ENCODE results near the gene RAPGEF4. TPM values are rescaled to one million over a fixed set of nuclear protein-coding genes. Genes with fewer than 3 reads are reported as not detected.
A peak's percentile ranks its signal among the peaks of the same experiment; 100 is the strongest.

Gene RAPGEF4
- total and polyA plus RNA-seq, 2 of the 13 experiments (the other 11 are each of a cell fraction or from before 2014, with no cell fraction given) = 0.78 to 0.91 TPM

- no peak for TF ChIP-seq MYPOP (CRISPR knock-in tag; IDR thresholded peaks at IDR 0.05)
- TF ChIP-seq SRSF1 (optimal IDR thresholded peaks at IDR 0.05; ENCODE audit: low read depth, low read length) = no peak
- no peak for TF ChIP-seq YEATS4 (CRISPR knock-in tag; IDR thresholded peaks at IDR 0.05; ENCODE audit: borderline replicate concordance)
- TF ChIP-seq SP5 (CRISPR knock-in tag; IDR thresholded peaks at IDR 0.05; ENCODE audit: borderline replicate concordance, low read depth) = peak; percentile 29; the same call in 1 of the 2 replicates
- TF ChIP-seq MAFG (CRISPR knock-in tag; IDR thresholded peaks at IDR 0.05) = no peak
- TF ChIP-seq NKX3-1 (CRISPR knock-in tag; IDR thresholded peaks at IDR 0.05) = no peak
- TF ChIP-seq ZNF138 (CRISPR knock-in tag; IDR thresholded peaks at IDR 0.05; ENCODE audit: low read depth) = no peak
- TF ChIP-seq EHMT2 (IDR thresholded peaks at IDR 0.05; ENCODE audit: borderline replicate concordance, low read depth, low read length) = peak; percentile 80; the same call in 1 of the 2 replicates
- TF ChIP-seq KLF11 (CRISPR knock-in tag; IDR thresholded peaks at IDR 0.05) = no peak
- TF ChIP-seq ZNF468 (CRISPR knock-in tag; IDR thresholded peaks at IDR 0.05) = no peak
- TF ChIP-seq TRIM24 (CRISPR knock-in tag; IDR thresholded peaks at IDR 0.05) = no peak
- no peak for TF ChIP-seq ZNF251 (CRISPR knock-in tag; IDR thresholded peaks at IDR 0.05)
- no peak for TF ChIP-seq MED13 (CRISPR knock-in tag; IDR thresholded peaks at IDR 0.05)
- TF ChIP-seq ZFP90 (CRISPR knock-in tag; IDR thresholded peaks at IDR 0.05; ENCODE audit: borderline replicate concordance) = no peak
- no peak for TF ChIP-seq MAZ (IDR thresholded peaks at IDR 0.05; ENCODE audit: borderline replicate concordance, low read depth, low read length)
- no peak for TF ChIP-seq MAZ (CRISPR knock-in tag; IDR thresholded peaks at IDR 0.05; ENCODE audit: low read depth)
- no peak for TF ChIP-seq POLR2AphosphoS5 (IDR thresholded peaks at IDR 0.05; ENCODE audit: low read depth, low read length)
- TF ChIP-seq ZNF777 (CRISPR knock-in tag; IDR thresholded peaks at IDR 0.05) = no peak
- no peak for TF ChIP-seq ZBTB3 (CRISPR knock-in tag; IDR thresholded peaks at IDR 0.05; ENCODE audit: borderline replicate concordance, low read depth)
- no peak for TF ChIP-seq NCOA1 (CRISPR knock-in tag; IDR thresholded peaks at IDR 0.05)
- TF ChIP-seq ZNF441 (CRISPR knock-in tag; IDR thresholded peaks at IDR 0.05; ENCODE audit: borderline replicate concordance) = no peak
- no peak for TF ChIP-seq SIX1 (CRISPR knock-in tag; IDR thresholded peaks at IDR 0.05; ENCODE audit: borderline replicate concordance)
- no peak for TF ChIP-seq ZSCAN30 (CRISPR knock-in tag; IDR thresholded peaks at IDR 0.05)
- no peak for TF ChIP-seq LBX2 (CRISPR knock-in tag; IDR thresholded peaks at IDR 0.05; ENCODE audit: borderline replicate concordance)
- TF ChIP-seq IRF1 (CRISPR knock-in tag; IDR thresholded peaks at IDR 0.05; ENCODE audit: low read depth) = no peak
- peak; percentile 67 for TF ChIP-seq TCF7 (IDR thresholded peaks at IDR 0.05; ENCODE audit: low read depth)
- no peak for TF ChIP-seq RBM39 (IDR thresholded peaks at IDR 0.05; ENCODE audit: low read depth, low read length, poor library complexity, severe bottlenecking)
- no peak for TF ChIP-seq ERF (CRISPR knock-in tag; IDR thresholded peaks at IDR 0.05)
- no peak for TF ChIP-seq ZC3H4 (CRISPR knock-in tag; IDR thresholded peaks at IDR 0.05; ENCODE audit: borderline replicate concordance)
Observed at GRCh38 chr2:173048897-173049661, 313.4 kb downstream of the RAPGEF4 start (continued).

Data from HepG2 (cell line).